ENCODE results near the gene OR4K2. TPM values are rescaled to one million over a fixed set of nuclear protein-coding genes. Genes with fewer than 3 reads are reported as not detected.
"Not testable (repeated sequence)": the region's sequence is repeated elsewhere in the genome, so short reads cannot be mapped to it uniquely, and the experiment has no call there.

Gene OR4K2, protein sequence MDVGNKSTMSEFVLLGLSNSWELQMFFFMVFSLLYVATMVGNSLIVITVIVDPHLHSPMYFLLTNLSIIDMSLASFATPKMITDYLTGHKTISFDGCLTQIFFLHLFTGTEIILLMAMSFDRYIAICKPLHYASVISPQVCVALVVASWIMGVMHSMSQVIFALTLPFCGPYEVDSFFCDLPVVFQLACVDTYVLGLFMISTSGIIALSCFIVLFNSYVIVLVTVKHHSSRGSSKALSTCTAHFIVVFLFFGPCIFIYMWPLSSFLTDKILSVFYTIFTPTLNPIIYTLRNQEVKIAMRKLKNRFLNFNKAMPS
- total RNA-seq: not detected

DNA sequence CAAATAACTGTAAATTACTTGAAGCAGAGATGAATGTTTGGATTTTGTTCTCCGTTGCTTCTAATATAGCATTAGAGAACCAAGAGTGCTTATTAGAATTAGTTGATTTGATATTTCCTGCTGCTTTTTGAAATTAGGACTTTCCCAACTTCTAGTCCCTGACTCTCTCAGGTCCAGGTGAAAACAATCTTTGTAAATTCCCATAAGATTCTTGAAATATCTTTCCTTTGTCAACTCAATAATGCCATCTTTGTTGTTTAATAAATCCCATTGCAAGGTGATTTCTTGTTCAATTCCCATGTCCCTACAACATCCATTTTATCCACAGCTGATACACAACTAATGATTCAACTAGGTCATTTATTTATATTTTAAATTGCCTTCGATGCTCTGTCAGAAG lies at the start of gene OR4K2:
TSS of gene OR4K2 (plus strand) at position 301 of the 400 bp plus-strand sequence. CDS start 1,126 bp downstream, outside the sequence.
- no peak for DNase-seq

DNA sequence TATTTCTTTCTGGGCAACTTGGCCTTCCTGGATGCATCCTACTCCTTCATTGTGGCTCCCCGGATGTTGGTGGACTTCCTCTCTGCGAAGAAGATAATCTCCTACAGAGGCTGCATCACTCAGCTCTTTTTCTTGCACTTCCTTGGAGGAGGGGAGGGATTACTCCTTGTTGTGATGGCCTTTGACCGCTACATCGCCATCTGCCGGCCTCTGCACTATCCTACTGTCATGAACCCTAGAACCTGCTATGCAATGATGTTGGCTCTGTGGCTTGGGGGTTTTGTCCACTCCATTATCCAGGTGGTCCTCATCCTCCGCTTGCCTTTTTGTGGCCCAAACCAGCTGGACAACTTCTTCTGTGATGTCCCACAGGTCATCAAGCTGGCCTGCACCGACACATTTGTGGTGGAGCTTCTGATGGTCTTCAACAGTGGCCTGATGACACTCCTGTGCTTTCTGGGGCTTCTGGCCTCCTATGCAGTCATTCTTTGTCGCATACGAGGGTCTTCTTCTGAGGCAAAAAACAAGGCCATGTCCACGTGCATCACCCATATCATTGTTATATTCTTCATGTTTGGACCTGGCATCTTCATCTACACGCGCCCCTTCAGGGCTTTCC lies 47.2 kb upstream of the OR4K2 start:
- DNase-seq: not testable (repeated sequence)

DNA sequence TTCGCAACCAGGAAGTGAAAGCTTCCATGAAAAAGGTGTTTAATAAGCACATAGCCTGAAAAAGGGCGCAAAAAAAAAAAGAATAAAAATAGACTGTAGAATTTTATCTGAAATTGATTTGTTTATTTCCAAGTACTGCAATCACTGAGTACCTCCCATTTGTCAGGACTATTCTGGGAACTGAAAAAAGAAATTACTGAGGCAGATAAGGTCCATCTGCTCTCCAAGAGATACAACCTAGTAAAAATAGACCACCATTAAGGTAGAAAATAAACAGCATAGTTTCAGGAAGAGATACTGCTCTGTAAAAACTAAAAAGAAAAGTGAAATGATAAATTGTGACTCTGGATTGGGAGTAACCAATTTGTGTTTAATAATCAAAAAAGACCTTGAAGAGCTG lies 46.6 kb upstream of the OR4K2 start:
- DNase-seq: no peak

DNA sequence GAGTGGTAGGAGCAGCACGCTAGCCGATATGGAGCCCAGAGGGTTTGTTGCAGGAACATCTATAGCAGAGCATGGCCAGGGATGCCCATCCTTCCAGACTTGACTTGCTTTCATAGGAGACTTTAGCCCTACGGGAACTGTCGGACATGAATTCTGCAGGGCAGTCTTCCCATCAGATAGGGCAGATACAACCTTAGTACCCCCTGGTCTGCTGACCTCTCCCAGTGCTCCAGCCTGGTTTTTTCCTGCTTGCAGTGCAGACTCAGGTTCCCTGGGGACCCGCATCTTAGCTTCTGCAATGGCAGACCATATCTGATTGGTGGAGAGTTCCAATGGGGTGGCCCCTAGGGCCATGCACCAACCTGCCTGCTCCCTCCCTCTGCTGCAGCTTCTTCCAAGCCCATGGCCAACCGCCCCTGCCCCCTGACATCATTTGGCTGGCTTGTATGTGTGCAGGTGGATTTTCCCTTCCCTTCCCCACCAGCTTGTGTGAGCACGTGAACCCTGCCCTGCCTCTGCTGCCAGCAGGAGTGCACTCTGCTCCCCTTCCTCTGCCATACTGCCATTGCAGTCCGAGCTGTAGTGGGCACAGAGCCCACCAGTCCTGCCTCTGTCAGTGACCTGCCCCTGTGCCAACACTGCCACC lies 40.6 kb upstream of the OR4K2 start:
- DNase-seq: not testable (repeated sequence)

DNA sequence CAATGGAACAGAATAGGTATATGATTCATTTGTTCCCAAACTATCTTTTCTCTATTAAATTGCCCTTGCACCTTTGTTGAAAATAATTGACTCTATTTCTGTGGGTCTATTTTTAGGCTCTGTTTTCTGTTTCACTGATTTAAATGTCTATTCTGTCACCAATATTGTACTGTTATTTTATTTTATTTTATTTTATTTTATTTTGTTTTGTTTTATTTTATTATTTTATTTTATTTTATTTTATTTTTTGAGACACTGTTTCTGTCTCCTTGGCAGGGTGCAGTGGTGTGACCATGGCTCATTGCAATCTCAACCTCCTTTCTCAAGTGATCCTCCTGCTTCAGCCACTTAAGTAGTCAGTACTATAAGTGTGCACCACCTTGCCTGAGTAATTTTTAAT lies 36.5 kb upstream of the OR4K2 start:
- no peak for DNase-seq

DNA sequence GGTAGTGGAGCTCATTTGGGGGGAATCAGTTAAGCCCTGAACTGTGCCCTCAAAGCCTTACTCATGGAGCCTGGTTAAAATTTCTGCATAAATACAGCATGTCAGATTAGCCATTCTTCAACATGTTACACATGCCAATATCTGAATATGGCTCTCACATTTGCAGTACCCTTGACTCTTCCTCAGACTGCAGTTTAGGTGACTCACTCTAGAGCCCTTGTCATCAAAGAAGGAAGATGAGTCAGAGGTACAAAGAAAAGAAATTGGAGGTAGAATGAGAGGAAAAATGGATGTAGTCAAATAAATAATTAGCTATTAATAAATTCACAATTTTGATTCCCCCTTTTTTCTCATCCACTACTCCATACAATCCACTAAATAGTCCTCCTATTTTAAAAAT lies 23.6 kb upstream of the OR4K2 start:
- no peak for DNase-seq

DNA sequence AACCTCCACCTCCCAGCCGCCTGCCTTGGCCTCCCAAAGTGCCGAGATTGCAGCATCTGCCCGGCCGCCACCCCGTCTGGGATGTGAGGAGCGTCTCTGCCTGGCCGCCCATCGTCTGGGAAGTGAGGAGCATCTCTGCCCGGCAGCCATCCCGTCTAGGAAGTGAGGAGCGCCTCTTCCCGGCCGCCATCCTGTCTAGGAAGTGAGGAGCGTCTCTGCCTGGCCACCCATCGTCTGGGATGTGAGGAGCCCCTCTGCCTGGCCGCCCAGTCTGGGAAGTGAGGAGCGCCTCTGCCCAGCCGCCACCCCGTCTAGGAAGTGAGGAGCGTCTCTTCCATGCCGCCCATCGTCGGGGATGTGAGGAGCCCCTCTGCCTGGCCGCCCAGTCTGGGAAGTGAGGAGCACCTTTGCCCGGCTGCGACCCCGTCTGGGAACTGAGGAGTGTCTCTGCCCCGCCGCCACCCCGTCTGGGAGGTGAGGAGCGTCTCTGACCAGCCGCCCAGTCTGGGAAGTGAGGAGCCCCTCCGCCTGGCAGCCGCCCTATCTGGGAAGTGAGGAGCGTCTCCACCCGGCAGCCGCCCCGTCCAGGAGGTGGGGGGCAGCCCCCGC lies 8.8 kb upstream of the OR4K2 start:
- DNase-seq: not testable (repeated sequence)

DNA sequence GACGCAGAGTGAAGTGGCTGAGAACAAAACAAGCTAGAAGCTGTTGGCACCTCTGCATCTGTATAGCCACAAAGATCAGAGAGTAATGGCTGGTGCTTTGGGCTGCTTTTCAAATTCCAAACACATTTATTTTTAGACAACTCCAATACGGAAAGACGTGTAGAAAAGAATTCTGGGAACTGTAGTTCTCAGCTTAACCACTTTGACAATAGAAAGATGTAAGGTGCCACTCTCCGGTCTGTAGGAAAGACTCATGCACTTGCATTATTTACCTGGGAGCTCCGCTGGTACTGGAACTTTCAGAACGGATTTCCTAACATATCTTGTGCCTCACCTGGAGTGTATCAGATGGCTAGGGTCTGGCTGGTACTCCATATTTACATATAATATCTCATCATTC lies 1.8 kb upstream of the OR4K2 start:
- no peak for DNase-seq

DNA sequence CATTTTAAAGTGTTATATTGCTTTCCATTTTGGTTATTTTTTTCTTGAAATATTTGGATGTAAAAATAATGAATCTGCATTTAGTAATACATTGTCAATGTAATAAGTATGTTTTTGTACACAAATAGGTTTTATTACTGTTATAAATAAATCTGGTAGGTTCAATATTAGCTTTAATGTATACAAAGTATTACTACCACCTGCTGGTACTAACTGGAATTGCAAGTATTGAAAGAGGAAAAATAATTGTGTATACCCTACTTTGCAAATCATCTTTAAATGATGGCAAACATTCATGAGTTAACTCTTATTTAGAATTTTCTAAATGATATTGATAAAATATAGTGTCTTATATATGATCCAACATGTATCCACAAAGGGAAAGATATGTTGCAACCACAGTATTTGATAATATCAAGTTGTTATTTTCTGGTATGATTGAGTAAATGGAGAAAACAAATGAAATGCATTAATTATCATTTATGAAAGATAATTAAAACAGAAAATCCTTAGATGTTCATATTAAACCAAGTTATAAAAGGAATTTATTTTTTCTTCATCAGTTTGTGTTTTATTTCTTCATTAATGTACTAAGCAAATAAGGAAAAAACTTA lies 3.2 kb downstream of the OR4K2 start:
- no peak for DNase-seq

DNA sequence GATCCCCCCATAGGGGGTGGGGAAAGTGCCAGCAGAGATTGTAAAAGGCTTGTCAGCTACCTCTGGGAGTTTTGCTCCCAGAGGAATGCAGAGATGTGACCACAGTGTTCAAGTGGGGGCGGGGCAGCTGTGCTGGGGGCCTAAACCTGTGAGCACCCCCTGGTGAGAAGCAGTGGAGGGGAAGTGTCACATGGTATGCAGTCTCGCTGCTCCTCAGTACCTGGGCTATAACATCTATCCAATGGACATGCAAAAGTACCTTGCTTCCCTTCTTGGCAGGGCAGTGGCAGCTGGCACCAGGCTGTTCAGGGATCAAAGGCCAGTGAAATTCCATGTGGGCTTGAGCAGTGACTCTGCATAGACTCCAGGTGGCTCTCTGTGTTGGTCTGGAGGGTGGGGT lies 20.3 kb downstream of the OR4K2 start:
- DNase-seq: no peak

DNA sequence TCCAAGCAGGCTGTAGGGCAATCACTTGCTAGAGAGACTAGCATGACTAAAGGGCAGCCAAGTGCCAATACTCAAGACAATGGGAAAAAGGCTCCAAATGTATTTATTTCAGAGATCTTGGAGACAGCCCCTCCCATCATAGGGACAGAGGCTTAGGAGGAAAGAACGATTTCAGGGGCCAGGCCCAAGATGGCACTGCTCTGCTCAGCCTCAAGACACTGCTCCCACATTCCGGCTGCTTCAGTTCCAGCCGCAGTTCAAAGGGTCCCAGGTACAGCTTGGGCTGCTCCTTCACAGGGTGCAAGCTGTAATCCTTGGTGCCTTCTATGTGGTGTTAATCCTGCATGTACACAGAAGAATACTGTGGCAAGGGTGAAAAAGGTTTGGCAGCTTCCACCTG lies 26.1 kb downstream of the OR4K2 start:
- no peak for DNase-seq

DNA sequence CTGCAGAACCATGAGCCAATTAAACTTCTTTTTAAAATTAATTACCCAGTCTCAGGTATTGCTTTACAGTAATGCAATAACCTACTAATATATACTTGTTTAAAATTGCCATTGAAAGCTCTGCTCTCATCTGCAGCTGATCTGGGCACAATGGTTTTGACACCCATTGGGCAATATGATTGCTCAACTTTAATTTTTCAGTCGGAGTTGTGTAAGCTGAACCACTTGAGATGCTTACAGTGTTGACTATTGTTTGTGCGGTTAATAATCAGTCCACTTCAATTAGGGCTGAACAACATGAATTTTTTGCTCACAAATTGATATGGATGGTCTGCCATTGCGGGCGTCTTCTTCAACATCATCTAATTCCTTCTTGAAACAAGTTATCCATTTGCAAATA lies 27.5 kb downstream of the OR4K2 start:
- DNase-seq: no peak

DNA sequence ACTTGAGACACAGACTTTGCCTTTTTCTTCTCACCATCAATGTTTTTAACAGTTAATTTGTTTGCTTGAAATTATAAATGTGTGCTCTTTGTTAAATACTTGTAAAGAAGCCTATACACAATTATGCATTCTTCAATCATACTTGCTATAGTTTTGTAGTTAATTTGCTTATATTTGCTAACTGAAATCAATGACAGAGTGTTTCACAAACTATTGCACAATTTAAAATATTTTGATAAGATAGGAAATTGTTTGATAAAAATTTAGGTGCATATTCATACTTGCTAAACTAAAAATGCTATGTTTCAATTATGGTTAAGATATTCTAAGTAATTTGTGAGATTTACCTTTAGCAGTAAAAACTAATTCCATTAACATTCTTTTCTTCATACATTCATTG lies 31.7 kb downstream of the OR4K2 start:
- no peak for DNase-seq

DNA sequence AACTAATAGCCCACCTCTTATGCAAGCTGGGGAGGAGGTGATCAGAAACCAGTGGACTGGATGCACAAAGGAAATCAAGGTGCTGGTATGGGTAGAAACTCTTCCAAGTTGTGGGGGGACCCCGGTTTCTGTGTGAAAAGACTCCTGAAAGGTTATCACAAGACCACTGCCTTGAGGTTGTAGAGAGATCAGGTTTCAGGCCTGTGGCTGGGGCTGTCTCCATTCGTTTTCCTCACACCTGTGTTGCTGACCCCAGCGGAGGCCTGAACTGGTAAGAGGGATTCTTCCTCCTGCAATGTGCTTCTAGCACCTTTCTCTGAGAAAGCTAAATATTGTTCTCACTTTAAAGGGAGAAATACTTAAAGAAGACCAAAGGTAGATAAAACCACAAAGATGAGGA lies 36.2 kb downstream of the OR4K2 start:
- no peak for DNase-seq

DNA sequence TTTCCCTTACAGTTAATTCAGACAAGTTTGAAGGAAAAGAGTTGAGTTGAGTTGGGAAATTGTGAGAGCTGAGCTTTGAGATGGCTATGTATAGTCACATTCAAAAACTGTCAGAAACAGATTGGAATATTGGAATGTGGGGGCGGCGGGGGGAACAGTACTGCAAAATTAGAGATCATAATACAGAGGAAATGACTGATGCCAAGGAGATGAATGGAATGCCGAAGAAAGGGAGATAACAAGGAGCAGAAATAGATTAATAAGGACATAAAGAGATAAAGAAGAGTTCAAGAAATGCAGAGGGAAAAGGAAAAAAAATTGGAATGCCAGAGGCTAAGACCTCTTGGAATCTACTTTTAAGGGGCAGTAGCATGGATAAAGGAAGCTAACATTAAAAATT lies 42.3 kb downstream of the OR4K2 start:
- no peak for DNase-seq

DNA sequence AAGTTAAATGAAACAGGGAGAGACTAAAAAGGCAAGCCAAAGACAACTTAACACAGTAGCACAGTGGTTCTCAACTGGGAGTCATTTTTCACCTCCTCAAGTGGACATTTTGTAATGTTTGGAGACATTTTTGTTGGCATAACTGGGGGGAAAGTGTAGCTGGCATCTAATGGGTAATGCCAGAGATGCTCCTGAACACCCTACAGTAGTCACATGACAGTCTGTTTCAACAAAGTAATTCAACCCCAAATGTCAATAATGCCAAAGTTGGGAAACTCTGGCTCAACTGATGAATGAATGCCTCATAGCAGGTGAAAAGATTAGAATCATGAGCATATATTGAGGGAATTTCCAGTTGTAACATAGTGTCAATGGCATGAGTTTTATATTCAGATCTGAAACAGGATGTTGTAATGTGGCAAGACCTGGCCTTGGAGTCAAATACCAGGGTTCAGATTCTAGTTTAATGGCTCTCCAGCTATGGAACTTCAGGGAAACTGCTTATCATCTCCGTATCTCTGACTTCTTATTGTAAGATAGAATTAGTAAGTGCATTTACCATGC lies 43.1 kb downstream of the OR4K2 start:
- DNase-seq: no peak

DNA sequence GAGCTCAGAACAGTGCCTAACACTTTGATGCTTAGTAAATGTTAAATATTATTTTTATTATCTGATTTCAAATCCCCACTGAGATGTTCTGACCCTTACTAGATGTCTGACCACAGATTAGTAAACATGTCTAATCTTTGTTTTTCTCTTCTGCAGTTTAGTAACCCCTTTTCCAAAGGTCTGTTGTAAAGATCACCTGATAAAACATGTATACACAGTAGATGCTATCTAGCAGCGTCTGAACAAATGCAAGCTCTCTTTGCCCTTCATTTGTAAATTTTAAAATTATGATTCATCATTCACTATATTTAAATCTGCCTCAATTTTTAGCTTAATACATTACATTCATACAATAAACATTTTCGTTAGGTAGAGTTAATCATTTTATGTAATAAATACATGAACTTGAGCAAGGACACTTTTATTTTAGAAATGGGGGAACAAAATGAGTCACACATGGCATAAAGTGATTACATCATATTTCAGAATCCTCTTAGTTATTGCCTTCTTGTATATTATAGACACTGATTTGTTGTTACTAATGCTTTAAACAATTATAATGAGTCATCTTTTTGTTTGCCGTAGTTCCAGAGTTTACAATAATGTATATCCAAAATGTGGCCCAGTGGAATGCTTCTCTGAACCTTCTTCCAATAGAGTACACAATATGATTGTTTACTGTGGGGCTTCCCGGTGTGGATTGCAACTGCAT lies 43.8 kb downstream of the OR4K2 start:
- DNase-seq: no peak

DNA sequence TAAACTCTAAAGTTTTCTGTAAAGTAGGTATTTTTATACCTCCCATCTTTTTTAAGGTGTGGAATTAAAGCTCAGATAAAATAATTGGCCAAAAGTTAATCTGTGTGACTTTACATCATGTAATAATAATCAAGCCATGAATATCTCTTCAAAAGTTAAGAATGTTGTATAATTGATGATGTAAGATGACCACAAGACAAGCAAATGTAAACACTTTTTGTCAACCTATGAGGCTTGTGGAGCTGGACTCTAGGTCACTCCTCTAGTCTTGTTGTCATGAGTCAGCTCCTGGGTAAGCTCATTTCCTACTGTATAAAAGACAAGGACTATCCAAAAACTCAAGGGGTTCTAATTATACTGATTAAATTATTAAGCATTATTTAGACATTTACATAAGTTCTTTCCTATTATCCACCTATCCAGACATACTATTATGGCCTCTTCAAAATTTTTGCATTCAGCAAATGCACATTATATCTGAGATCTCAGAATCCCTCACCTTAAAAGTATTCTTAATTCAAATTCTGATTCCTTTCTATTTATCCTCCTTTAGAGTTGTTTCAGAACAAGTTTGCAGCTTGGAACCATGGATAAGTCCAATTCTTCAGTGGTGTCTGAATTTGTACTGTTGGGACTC lies 45.2 kb downstream of the OR4K2 start, which contains the start of gene OR4K5:
TSS of gene OR4K5 (plus strand) at position 587 of the 637 bp plus-strand sequence. CDS start at position 587, 0 bp downstream.
- DNase-seq: no peak

DNA sequence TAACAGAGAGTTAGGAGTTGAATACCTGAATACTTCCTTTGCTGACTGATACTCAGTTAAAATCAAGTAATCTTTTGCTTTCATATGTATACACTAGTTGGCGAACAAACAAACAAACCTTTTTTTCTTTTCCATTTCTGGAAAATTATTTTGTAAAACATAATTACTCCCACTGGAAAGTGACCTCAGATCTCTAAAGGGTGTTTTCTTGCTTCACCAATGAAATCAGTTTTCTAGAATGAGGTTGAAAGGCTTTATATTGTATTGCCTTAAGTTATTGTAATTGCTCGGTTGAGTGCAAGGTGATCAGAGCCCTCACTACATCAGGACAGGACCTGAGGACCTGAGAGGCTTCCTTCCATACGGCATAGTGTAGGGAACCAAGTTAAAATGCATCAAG lies 55.7 kb downstream of the OR4K2 start, which contains the start of gene OR4K1:
TSS of gene OR4K1 (plus strand) at position 301 of the 400 bp plus-strand sequence. CDS start 4,750 bp downstream, outside the sequence.
- DNase-seq: no peak

Measured in effector CD4-positive, alpha-beta T cell (primary cell).